GM19328 (cell line): ENCODE measurements around the gene PRR14L.

Experiments used
- ATAC-seq: cut with Tn5 transposase; IDR thresholded peaks from one replicate; pipeline ENCODE4 v1.9.1; 2021; ENCODE audit warnings: mild to moderate bottlenecking, moderate library complexity; ENCODE audit not compliant: unreplicated experiment

PRR14L gene

DNA sequence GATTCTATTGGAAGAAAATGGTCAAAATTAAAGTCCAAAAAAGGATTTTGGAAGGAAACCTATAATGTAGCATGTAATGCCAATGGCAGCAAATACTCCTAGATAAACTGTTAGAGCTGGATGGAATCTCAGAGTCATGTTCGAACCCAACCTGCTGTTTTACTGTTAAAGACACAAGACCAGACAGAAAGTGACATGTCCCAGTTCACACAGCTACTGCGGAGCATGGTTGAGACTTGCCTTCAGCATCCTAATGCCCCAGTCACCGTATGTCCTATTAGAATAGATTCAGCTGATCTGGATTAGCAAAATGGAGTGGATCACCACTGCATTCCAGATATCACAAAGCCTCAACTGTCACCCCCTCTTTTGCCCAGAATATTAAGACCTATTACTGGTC lies 102.9 kb downstream of the PRR14L start:
- no peak for ATAC-seq

DNA sequence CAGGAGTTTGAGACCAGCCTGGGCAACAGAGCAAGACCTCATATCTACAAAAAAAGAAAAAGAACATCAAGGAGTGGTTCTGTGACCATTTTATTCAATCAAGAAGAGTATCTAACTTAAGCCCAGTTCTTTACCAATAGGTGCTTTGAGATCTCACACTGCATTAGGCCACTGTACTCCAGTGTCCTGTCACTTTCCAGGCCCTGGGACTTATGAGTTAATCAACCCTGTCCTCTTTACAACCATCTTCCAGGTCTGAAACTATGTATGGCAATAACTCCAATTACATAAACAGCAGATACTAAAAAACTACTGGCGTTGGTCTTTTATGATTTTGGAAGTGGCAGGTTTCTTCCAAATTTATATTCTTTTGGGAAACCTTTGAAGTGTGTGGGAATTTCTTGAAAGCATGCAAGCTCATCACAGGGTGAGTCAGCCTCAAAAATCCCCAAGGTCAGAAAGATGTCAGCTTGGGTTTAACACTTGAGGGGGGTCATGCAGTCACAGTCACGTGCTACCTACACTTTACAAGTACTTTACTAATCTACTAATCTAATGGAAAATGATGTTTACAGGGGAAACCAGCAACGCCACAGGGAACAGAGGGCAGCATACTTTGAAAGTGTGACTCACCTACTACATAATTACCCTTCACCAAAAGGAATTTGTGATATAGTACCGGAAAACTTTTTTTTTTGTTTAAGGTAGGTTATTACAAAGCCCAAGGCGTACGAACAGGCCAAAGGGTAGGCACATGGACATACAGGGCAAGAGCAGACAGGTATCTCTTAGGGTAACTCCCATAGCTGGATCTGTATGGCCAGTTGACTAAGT lies 103.5 kb downstream of the PRR14L start:
- no peak for ATAC-seq

DNA sequence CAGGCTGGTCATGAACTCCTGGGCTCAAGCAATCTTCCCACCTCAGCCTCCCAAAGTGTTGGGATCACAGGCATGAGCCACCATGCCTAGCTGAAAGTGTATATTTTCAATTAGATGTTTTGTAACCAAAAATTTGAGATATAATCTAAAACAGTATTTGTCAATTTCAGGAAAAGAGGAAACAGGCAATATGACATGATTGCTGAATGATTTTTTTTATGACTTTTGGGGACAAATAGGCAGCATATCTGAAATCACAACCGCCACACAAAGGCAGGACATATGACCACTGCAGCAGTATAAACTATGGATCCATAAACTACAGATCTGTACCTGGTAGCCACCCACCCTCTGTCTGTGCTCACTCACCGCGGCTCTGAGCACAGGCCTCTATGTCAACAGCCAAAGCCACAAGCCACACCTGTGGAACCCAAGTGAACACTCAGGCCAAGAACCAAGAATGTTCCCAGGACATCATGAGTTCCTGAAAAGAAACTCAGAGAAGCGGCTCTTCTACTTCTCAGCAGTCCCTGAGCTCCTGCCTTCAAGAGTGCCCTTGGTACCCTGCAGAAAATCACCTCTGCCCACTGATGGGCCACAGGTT lies 110.4 kb downstream of the PRR14L start:
- no peak for ATAC-seq

DNA sequence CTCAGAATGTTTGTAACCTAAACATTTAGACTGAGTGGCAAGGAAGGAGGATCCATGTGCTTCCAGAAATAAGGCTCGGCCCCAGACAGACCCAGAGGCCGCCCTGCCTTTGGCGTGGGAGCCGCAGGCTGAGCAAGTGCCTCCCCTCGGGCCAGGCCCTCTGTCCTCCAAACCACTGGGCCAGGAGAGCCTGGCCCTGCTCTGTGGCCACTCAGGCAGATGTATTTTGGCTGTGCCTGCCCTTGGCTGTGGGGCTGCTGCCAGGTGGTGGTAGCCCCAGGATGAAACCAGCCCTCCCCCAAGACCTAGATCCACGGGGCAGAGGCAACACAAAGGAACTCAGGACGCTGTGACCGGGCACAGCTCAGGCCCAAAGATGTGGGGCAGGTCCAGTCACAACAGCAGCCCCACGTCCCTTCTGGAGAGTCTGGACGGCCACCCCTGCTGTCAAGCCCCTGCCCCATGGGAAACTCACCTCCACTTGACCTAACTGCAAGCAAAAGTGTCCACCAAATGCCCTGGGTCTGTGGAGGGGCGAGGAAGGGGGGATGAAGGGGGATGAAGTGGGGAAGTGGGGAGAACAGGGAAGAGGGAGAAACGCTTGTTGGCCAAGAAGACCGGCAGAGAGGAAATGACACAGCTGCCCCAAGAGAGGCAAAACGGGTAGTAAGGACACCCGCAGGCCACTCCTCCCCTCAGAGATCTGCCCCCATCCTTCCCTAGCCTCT lies 111.9 kb downstream of the PRR14L start:
- no peak for ATAC-seq

DNA sequence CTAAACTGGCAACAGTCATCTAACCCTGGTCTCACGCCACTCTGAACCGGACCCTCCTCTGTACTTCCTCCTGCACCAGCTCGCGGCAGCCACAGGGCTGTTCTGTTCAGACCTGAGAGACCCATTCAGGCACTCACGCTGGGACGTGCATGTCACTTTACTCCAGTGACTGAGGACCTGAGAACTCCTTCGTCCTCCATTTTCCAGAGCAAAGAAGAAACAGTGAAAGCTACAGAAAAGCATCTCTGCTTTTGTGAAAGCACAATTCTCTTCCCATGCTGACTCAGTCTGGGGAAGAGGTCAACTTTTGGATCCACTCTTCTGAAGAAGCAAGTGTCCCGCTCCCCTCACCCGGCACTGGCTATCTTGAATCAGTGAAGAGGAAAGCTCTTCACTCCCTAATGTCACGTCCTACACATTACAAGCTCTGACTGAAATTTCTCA lies 112.5 kb downstream of the PRR14L start:
- ATAC-seq, result peak; percentile 43

DNA sequence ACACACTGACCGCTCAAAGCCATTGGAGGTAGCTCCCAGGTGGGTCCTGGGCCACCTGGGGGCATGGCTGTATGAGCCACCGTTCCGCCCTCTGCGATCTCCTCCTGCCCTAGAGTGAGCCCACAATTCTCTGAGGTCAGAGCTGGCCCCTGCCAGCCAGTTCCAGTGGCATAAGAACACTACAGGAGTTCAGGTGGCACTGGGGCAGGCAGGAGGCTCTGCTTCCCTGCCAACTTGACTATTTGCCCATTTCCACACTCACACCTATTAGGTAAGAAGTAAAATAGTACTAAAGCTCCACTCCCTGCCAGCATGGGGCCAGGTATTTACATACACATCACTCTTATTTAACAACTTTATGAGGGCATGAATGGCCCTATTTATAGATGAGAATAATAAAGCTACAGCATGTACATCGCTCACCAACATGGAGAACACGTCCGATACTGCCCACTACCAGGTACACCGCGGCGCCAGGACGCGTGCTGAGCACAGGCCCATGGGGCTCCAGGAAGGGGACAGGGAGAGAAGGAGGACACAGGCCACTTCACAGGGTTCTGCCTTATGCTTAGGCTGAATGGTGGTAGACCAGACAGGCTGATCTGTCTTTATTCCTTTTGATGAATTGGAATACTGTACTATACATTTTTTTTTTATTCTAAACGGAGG lies 114.2 kb downstream of the PRR14L start:
- no peak for ATAC-seq

DNA sequence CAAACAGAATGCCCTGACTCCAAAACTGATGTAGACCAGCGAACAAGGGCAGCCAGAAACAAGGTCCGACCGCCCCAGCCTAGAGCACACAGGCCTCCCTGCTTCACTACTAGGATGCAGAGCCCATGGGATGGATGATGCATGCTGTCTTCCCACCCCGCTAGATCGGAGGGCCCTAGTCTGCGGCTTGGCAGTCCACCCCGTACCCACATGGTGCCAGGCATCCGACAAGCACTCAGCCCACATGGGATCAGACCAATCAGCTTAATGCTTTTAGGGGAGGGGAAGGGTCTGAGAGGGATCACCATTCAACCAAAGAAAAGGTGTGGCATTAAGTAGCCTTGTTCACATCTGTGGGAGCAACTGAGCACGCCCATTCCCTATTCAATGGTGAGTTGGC lies 118.5 kb downstream of the PRR14L start:
- ATAC-seq, result no peak
